Globus pallidus (tissue), 1 donor: ENCODE results near the gene GSPT1.
"Not testable (repeated sequence)": the region's sequence is repeated elsewhere in the genome, so short reads cannot be mapped to it uniquely, and the experiment has no call there.

Source experiments
- DNase-seq: peaks from one replicate; pipeline ENCODE4 v3.0.0-alpha.2; 2015; ENCODE audit warnings: low spot score

Gene GSPT1

GRCh38 chr16:11915644-11916523 is at the start of gene GSPT1:
Gene GSPT1 (minus strand): TSS chr16:11915956. CDS start chr16:11915720, 236 bp downstream.
- DNase-seq: peak; percentile 97

GRCh38 chr16:11964761-11965551 is 49.2 kb upstream of the GSPT1 start, which contains the start of gene TNFRSF17:
Gene TNFRSF17 (plus strand): TSS chr16:11965210. CDS start chr16:11965325, 115 bp downstream.
- DNase-seq: no peak

- DNase-seq: no peak
Measured at GRCh38 chr16:11963706-11964105, 48.0 kb upstream of the GSPT1 start.

- not testable (repeated sequence) for DNase-seq
Measured at GRCh38 chr16:11962978-11963377, 47.2 kb upstream of the GSPT1 start.

- not testable (repeated sequence) for DNase-seq
Measured at GRCh38 chr16:11962457-11962856, 46.7 kb upstream of the GSPT1 start.

GRCh38 chr16:11957591-11958395 is 42.0 kb upstream of the GSPT1 start:
- no peak for DNase-seq

- no peak for DNase-seq
Measured at GRCh38 chr16:11956558-11956957, 40.8 kb upstream of the GSPT1 start.

GRCh38 chr16:11955713-11956123 is 40.0 kb upstream of the GSPT1 start:
- no peak for DNase-seq

- DNase-seq: not testable (repeated sequence)
Measured at GRCh38 chr16:11953576-11953975, 37.8 kb upstream of the GSPT1 start.

GRCh38 chr16:11950388-11950787 is 34.6 kb upstream of the GSPT1 start:
- DNase-seq: no peak

- peak; percentile 67 for DNase-seq
Measured at GRCh38 chr16:11949527-11949926, 33.8 kb upstream of the GSPT1 start.

- DNase-seq: no peak
Measured at GRCh38 chr16:11948819-11949218, 33.1 kb upstream of the GSPT1 start.

- DNase-seq: no peak
Measured at GRCh38 chr16:11946433-11946832, 30.7 kb upstream of the GSPT1 start.

- not testable (repeated sequence) for DNase-seq
Measured at GRCh38 chr16:11941945-11942344, 26.2 kb upstream of the GSPT1 start, which contains the start of gene NPIPB2. Gene NPIPB2 (minus strand): TSS chr16:11942045. CDS start chr16:11942045, 0 bp downstream.

GRCh38 chr16:11927350-11927749 is 11.6 kb upstream of the GSPT1 start:
- DNase-seq: not testable (repeated sequence)

- DNase-seq: not testable (repeated sequence)
Measured at GRCh38 chr16:11924046-11924445, 8.3 kb upstream of the GSPT1 start.

GRCh38 chr16:11916524-11917285 is 949 bp upstream of the GSPT1 start:
- no peak for DNase-seq

- DNase-seq: no peak
Measured at GRCh38 chr16:11915114-11915643, 577 bp downstream of the GSPT1 start.

GRCh38 chr16:11914210-11915113 is 1.3 kb downstream of the GSPT1 start:
- DNase-seq: peak; percentile 17
